CD8-positive, alpha-beta memory T cell (primary cell): ENCODE measurements around the gene CSTF3. TPM values are rescaled to one million over a fixed set of nuclear protein-coding genes. Genes with fewer than 3 reads are reported as not detected.
"Not testable (repeated sequence)": the region's sequence is repeated elsewhere in the genome, so short reads cannot be mapped to it uniquely, and the experiment has no call there.

Experiments used
- CTCF ChIA-PET: fragments of 350-600 bp; sonication (Branson Sonifier 250); formaldehyde crosslinking; loops from one replicate; lab custom pipeline; 2021; ENCODE audit warnings: antibody characterized with exemption; lab: Charles Lee
- POLR2A ChIA-PET: fragments of 350-600 bp; sonication (Branson Sonifier 250); formaldehyde crosslinking; loops from one replicate; lab custom pipeline; 2021; ENCODE audit warnings: antibody characterized with exemption; lab: Charles Lee
- DNase-seq, 5 donors: peaks; one replicate each; pipeline versions ENCODE4 v3.0.0 to v3.0.0-alpha.2; 2020 to 2022; ENCODE audit warnings: mixed read lengths in 1 of 5
- H3K27ac ChIP-seq: one replicate; pipeline ENCODE4 v1.7.0; 2013; ENCODE audit warnings: low read depth, mild to moderate bottlenecking, low read length, moderate library complexity
- H3K27me3 ChIP-seq: 2 replicates; pipeline ENCODE4 v1.7.0; 2013; ENCODE audit warnings: low read length, mild to moderate bottlenecking; ENCODE audit not compliant: insufficient read depth, poor library complexity, severe bottlenecking
- H3K36me3 ChIP-seq: 2 replicates; pipeline ENCODE4 v1.7.0; 2013; ENCODE audit warnings: mild to moderate bottlenecking, low read length, moderate library complexity; ENCODE audit not compliant: insufficient read depth
- H3K4me1 ChIP-seq: 2 replicates; pipeline ENCODE4 v1.7.0; 2013; ENCODE audit warnings: mild to moderate bottlenecking, low read length, moderate library complexity; ENCODE audit not compliant: insufficient read depth
- H3K4me3 ChIP-seq: 2 replicates; pipeline ENCODE4 v1.7.0; 2013; ENCODE audit warnings: mild to moderate bottlenecking, low read length
- H3K9me3 ChIP-seq: 2 replicates; pipeline ENCODE4 v1.7.0; 2013; ENCODE audit warnings: mild to moderate bottlenecking, low read length
- H3K27ac Mint-ChIP-seq, 8 donors: one replicate each; pipeline ENCODE4 v1.8.0; 2020 to 2021; ENCODE audit warnings: mixed read lengths in 8 of 8, mild to moderate bottlenecking in 6 of 8, inconsistent platforms in 3 of 8, moderate library complexity in 3 of 8
- H3K27me3 Mint-ChIP-seq, 2 donors: one replicate each; pipeline ENCODE4 v1.8.0; 2020 to 2021; ENCODE audit warnings: mixed read lengths in 2 of 2, mild to moderate bottlenecking in 1 of 2, moderate library complexity in 1 of 2
- H3K36me3 Mint-ChIP-seq, 3 donors: one replicate each; pipeline ENCODE4 v1.8.0; 2020 to 2021; ENCODE audit warnings: mixed read lengths in 3 of 3, inconsistent platforms in 1 of 3, mild to moderate bottlenecking in 1 of 3
- H3K4me1 Mint-ChIP-seq, 3 donors: one replicate each; pipeline ENCODE4 v1.8.0; 2020 to 2021; ENCODE audit warnings: mixed read lengths in 3 of 3, inconsistent platforms in 1 of 3, mild to moderate bottlenecking in 1 of 3
- H3K4me3 Mint-ChIP-seq, 7 donors: one replicate each; pipeline ENCODE4 v1.8.0; 2020 to 2021; ENCODE audit warnings: mixed read lengths in 7 of 7, mild to moderate bottlenecking in 6 of 7, moderate library complexity in 4 of 7, inconsistent platforms in 2 of 7
- H3K9me3 Mint-ChIP-seq, 5 donors: one replicate each; pipeline ENCODE4 v1.8.0; 2020 to 2022; ENCODE audit warnings: mixed read lengths in 5 of 5, mild to moderate bottlenecking in 3 of 5, moderate library complexity in 2 of 5, inconsistent platforms in 1 of 5
- polyA plus RNA-seq: library from polyadenylated mRNA; unstranded; fragments of 300-500 nt; fragmentation: Illumina TruSeq; gene quantifications from one replicate; pipeline ENCODE4 v1.2.3, GENCODE V29; 2021
- total RNA-seq, 2 experiments: library from RNA; stranded (reverse); gene quantifications; one replicate each; pipeline ENCODE4 v1.2.3, GENCODE V29; 2021

The CSTF3 gene
- total and polyA plus RNA-seq, 3 experiments from 2014 or later = 16.5 to 37.7 (median 35.3) TPM

GRCh38 chr11:33187998-33188722 lies 26.9 kb upstream of the CSTF3 start:
- no peak overlapping the region for H3K27ac Mint-ChIP-seq
- no peak overlapping the region for H3K27ac ChIP-seq
- no peaks in the 10 kb centered on the region for H3K9me3 Mint-ChIP-seq
- ChIA-PET CTCF (no interaction called here), POLR2A (no interaction called here)
- H3K4me1 Mint-ChIP-seq = no peaks in the 10 kb centered on the region
- peaks cover 0 to 2% of the 10 kb centered on the region in 2 donors for H3K27me3 Mint-ChIP-seq
- no peaks in the 10 kb centered on the region for H3K36me3 ChIP-seq
- H3K27me3 ChIP-seq = no peaks in the 10 kb centered on the region
- no peaks in the 10 kb centered on the region for H3K36me3 Mint-ChIP-seq
- no peaks in the 10 kb centered on the region for H3K9me3 ChIP-seq
- H3K4me3 ChIP-seq = no peak overlapping the region
- H3K4me3 Mint-ChIP-seq = no peak overlapping the region
- no peak for DNase-seq
- no peaks in the 10 kb centered on the region for H3K4me1 ChIP-seq

GRCh38 chr11:33185756-33186155 lies 24.5 kb upstream of the CSTF3 start:
- Mint-ChIP-seq H3K27ac (no peak overlapping the region), H3K4me1 (no peaks in the 10 kb centered on the region), H3K27me3 (peaks cover 0 to 2% of the 10 kb centered on the region in 2 donors), H3K36me3 (no peaks in the 10 kb centered on the region), H3K9me3 (no peaks in the 10 kb centered on the region), H3K4me3 (no peak overlapping the region)
- POLR2A ChIA-PET = no interaction called here
- Histone ChIP-seq H3K36me3 (no peaks in the 10 kb centered on the region), H3K27ac (no peak overlapping the region), H3K4me3 (no peak overlapping the region), H3K9me3 (no peaks in the 10 kb centered on the region), H3K27me3 (no peaks in the 10 kb centered on the region), H3K4me1 (no peaks in the 10 kb centered on the region)
- CTCF ChIA-PET = no interaction called here
- DNase-seq = no peak

- ChIA-PET POLR2A (no interaction called here), CTCF (no interaction called here)
- H3K9me3 Mint-ChIP-seq = no peaks in the 10 kb centered on the region
- peaks cover 10 to 12% (median 11%) of the 10 kb centered on the region in 3 donors for H3K4me1 Mint-ChIP-seq
- Histone ChIP-seq H3K4me3 (no peak overlapping the region), H3K4me1 (no peaks in the 10 kb centered on the region), H3K36me3 (no peaks in the 10 kb centered on the region), H3K27ac (no peak overlapping the region), H3K27me3 (no peaks in the 10 kb centered on the region), H3K9me3 (no peaks in the 10 kb centered on the region)
- H3K4me3 Mint-ChIP-seq = no peak overlapping the region
- DNase-seq = no peak
- H3K27me3 Mint-ChIP-seq = peaks cover 0 to 1% of the 10 kb centered on the region in 2 donors
- H3K27ac Mint-ChIP-seq = peak overlapping the region in 1 of 8 donors; percentile 33
- no peaks in the 10 kb centered on the region for H3K36me3 Mint-ChIP-seq
Measured at GRCh38 chr11:33182246-33182878, 21.1 kb upstream of the CSTF3 start.

GRCh38 chr11:33179348-33179803 lies 18.1 kb upstream of the CSTF3 start:
- Mint-ChIP-seq H3K4me1 (peaks cover 10 to 12% (median 11%) of the 10 kb centered on the region in 3 donors), H3K27me3 (peaks cover 0 to 1% of the 10 kb centered on the region in 2 donors), H3K4me3 (no peak overlapping the region), H3K9me3 (no peaks in the 10 kb centered on the region), H3K27ac (peak overlapping the region in 1 of 8 donors; percentile 39), H3K36me3 (no peaks in the 10 kb centered on the region)
- no peaks in the 10 kb centered on the region for H3K4me1 ChIP-seq
- ChIA-PET POLR2A (no interaction called here), CTCF (interaction anchor here (0.8 kb wide), 1 partner anchor 111 kb away, joined by 3 read pairs; no protein-coding TSS in a partner anchor)
- no peak for DNase-seq
- H3K4me3 ChIP-seq = no peak overlapping the region
- no peaks in the 10 kb centered on the region for H3K9me3 ChIP-seq
- H3K36me3 ChIP-seq = no peaks in the 10 kb centered on the region
- no peaks in the 10 kb centered on the region for H3K27me3 ChIP-seq
- H3K27ac ChIP-seq = no peak overlapping the region

- Histone ChIP-seq H3K4me3 (no peak overlapping the region), H3K27me3 (no peaks in the 10 kb centered on the region), H3K27ac (no peak overlapping the region), H3K4me1 (no peaks in the 10 kb centered on the region), H3K36me3 (no peaks in the 10 kb centered on the region), H3K9me3 (no peaks in the 10 kb centered on the region)
- no peaks in the 10 kb centered on the region for H3K36me3 Mint-ChIP-seq
- H3K9me3 Mint-ChIP-seq = no peaks in the 10 kb centered on the region
- CTCF ChIA-PET = no interaction called here
- peak overlapping the region in 1 of 7 donors; percentile 18 for H3K4me3 Mint-ChIP-seq
- H3K4me1 Mint-ChIP-seq = peaks cover 10 to 12% (median 11%) of the 10 kb centered on the region in 3 donors
- peak overlapping the region in 1 of 8 donors; percentile 21 for H3K27ac Mint-ChIP-seq
- POLR2A ChIA-PET = no interaction called here
- no peak for DNase-seq
- peaks cover 0 to 1% of the 10 kb centered on the region in 2 donors for H3K27me3 Mint-ChIP-seq
Measured at GRCh38 chr11:33178443-33179180, 17.3 kb upstream of the CSTF3 start.

- POLR2A ChIA-PET = no interaction called here
Measured at GRCh38 chr11:33177676-33178336, 16.5 kb upstream of the CSTF3 start.

GRCh38 chr11:33176760-33177159 lies 15.5 kb upstream of the CSTF3 start:
- H3K4me3 Mint-ChIP-seq, H3K27me3 Mint-ChIP-seq, H3K4me1 ChIP-seq, H3K4me3 ChIP-seq, H3K9me3 ChIP-seq, POLR2A ChIA-PET, H3K27me3 ChIP-seq, H3K36me3 ChIP-seq, CTCF ChIA-PET, DNase-seq, H3K27ac ChIP-seq, H3K36me3 Mint-ChIP-seq, H3K9me3 Mint-ChIP-seq: not testable (repeated sequence)
- peak overlapping the region in 1 of 8 donors; percentile 6 for H3K27ac Mint-ChIP-seq
- peaks cover 10 to 12% (median 11%) of the 10 kb centered on the region in 3 donors for H3K4me1 Mint-ChIP-seq

More at GRCh38 chr11:33177676-33178336, 16.5 kb upstream of the CSTF3 start:
- H3K27me3 ChIP-seq = no peaks in the 10 kb centered on the region
- no peaks in the 10 kb centered on the region for H3K9me3 ChIP-seq
- H3K4me1 ChIP-seq = no peaks in the 10 kb centered on the region
- Mint-ChIP-seq H3K4me1 (peaks cover 10 to 12% (median 11%) of the 10 kb centered on the region in 3 donors), H3K4me3 (no peak overlapping the region), H3K27ac (peak overlapping the region in 1 of 8 donors; percentile 24), H3K27me3 (no peaks in the 10 kb centered on the region), H3K9me3 (no peaks in the 10 kb centered on the region), H3K36me3 (no peaks in the 10 kb centered on the region)
- CTCF ChIA-PET = interaction anchor here (1.2 kb wide), 1 partner anchor 17 kb away, joined by 3 read pairs; the partner anchor contains the start of gene CSTF3
- H3K27ac ChIP-seq = no peak overlapping the region
- H3K36me3 ChIP-seq = no peaks in the 10 kb centered on the region
- H3K4me3 ChIP-seq = no peak overlapping the region
- no peak for DNase-seq
